Adrenal gland (tissue), 5 donors: ENCODE data around the gene LYPD6B.

Experiments
- CTCF ChIP-seq, 6 experiments: fragments of 450-650 bp in 4 of 6; fragments of 200-600 bp in 2 of 6; sonication (generic) in 1 of 6; IDR thresholded peaks; 1 replicate in 5 of 6; 2 replicates in 1 of 6; pipeline versions ENCODE4 v1.5.1 to v1.8.0; 2016 to 2021; ENCODE audit warnings: antibody characterized with exemption in 6 of 6, mild to moderate bottlenecking in 2 of 6, moderate library complexity in 1 of 6
- POLR2A ChIP-seq, 2 donors: fragments of 450-650 bp; IDR thresholded peaks; one replicate each; pipeline ENCODE4 v1.6.1; 2017; ENCODE audit warnings: antibody characterized with exemption in 2 of 2, mild to moderate bottlenecking in 2 of 2, moderate library complexity in 1 of 2
- donor health status: DM: no; HTN: no; CAD: no.

- TF ChIP-seq CTCF (IDR thresholded peaks at IDR 0.05) = no peak
- no peak for TF ChIP-seq POLR2A (IDR thresholded peaks at IDR 0.05)
These were observed 16.7 kb upstream of the LYPD6B start for GRCh38 chr2:149021761-149022160.
